Activated naive CD4-positive, alpha-beta T cell treated with anti-CD3 and anti-CD28 coated beads, Interleukin-2, amount 50 U/mL, for 16 hours (primary cell): ENCODE results near the gene LAMA5.

Source experiments
- DNase-seq: peaks from one replicate; pipeline ENCODE4 v3.0.0-alpha.2; 2020

The LAMA5 gene

DNA sequence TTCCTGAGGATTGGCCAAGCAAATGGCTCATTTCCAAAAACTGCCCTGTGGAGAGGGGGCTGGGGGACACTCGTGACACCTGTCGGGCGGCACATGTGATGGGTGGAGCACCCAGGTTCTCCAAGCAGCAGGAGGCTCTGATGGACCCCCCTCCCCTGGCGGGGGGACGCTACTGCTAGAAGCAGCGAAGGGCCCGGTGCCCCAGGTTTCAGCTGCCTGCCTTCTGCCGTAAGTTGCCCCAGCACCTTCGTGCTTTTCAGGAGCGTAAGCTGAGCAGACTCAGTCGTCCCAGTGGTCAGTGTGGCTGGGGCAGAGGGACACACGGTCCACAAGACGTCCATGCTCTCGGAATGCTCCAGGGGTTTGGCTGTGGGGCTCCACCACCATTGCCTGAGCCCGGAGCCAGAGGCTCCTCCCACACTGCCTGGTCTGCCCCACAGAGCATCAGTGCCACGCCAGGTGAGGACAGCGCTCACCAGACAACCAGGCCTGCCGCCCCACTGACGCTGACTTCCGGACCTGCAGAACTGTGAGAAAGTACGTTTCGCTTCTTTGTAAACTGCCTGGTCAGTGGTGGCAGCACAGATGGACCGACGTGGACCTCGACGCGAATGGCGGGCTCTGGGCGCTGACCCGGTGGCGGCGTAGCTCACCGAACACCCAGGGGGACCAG lies 68.4 kb downstream of the LAMA5 start:
- no peak for DNase-seq

GRCh38 chr20:62297449-62298227 lies 69.5 kb downstream of the LAMA5 start:
- no peak for DNase-seq

DNA sequence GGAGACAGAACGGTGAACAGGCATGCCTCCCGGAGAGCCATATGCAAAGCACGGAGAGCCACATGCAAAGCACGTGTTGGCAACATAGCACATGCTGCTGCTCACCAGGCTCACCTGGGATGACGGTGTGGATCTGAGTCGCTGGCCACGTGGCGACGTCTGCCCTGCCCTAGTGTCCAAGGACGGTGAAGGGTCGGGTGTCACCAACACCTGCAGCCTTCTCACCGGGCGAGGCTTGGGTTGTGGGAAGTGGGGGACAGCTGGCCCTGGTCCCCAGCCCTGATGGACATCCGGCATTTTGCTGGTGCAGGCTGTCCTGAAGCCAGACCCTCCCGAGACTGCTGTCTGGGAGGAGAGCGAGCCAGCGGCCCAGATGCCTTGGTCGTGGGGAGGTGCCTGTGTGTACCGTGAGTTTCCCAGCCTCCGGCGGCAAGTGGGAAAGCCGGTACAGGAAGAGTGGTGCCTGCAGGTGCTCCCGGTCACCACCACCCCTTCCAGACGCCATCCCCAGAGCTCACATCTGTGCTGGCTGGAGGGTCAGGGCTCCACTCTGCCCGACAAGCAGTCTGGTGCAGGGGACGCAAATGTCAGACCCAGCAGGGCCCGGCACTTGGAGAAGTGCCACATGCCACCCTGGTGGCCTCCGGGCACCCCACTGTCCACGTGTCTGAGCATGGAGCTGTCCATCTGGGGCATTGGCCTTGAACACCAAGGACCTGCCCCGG lies 70.2 kb downstream of the LAMA5 start:
- no peak for DNase-seq

GRCh38 chr20:62294516-62294915 lies 72.6 kb downstream of the LAMA5 start:
- no peak for DNase-seq

GRCh38 chr20:62293946-62294345 lies 73.2 kb downstream of the LAMA5 start:
- no peak for DNase-seq

DNA sequence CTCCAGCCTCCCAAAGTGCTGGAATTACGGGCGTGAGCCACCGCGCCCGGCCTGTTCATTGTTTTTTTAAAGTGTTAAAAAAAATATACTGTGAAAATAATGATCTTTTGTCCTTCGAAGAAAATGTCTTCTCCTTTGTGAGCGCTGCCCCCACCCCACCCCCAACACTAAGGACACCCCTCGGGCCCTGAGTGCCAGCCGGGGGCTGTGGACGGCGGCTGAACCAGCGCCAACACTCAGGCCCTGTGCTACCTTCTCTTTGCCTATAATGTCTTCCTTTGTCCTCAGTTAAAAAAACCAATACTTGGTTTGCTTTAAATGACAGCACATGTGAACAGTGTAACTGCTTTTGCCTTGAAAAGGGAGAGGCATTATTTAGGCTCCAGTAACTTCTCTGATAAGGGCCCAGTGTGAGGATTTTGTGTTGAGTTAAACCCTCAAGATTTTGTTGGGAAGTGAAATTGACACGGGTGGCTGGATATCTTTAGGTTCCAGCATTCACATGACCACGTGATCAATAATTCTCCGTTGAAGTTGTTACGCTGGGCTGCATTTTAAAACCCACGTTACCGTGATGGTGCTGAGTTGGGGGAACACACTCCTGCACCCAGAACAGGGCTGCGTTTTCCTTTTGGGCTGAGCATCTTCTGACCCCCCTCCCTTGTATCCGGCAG lies 73.9 kb downstream of the LAMA5 start:
- no peak for DNase-seq

- DNase-seq, result no peak
Observed at GRCh38 chr20:62292108-62292507, 75.0 kb downstream of the LAMA5 start.

DNA sequence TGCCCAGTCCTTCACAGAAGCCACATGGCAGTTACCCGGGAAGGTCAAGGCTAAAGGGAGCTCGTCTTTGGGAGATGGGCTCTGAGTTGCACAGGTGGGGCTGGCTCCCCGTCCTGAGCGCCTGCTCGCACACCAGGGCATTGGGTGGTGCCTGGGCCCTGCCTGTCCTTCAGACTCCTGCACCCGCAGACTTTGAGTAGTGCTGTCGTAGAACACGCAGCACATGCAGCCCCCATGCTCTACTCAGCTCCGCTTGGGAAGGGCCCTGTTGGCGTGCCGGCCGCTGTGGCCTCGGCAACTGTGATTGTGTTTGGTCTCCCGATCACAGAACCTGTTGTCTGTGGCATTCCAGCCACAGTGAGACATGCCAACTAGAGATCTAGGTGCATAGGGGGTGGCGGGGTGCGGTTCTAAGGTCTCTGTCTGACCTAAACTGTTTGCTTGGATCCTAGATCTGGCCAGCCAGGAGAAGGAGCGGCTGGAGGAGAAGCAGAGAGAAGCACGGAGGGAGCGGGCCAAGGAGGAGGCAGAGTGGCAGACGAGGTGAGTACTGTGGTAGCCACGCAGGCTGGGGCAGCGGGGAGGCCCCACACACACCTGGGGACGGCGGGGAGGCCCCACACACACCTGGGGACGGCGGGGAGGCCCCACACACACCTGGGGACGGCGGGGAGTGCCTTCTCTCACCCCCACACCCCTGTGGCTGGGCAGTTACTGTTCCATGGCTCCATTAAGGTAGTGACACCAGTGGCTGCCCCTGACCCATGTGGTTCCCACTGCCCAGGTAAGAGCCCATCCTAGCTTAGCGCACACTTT lies 75.7 kb downstream of the LAMA5 start:
- no peak for DNase-seq

DNA sequence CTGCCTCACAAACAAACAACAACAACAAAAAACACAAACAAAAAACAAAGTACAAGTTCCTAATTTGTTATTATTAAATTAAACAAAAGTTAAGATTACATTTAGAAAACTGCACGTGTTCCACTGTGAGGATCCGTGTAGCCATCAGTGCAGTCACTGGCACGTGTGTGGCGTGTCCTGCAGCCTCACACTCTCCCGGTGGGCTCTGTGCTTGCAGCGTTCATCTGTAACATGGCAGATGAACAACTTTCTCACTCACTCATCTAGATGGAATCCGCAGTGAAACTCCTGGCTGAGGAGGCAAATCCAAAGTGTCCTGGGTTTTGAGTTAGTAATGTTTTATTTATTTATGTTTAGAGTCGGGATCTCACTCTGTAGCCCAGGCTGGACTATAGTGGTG lies 77.2 kb downstream of the LAMA5 start:
- DNase-seq, result no peak

DNA sequence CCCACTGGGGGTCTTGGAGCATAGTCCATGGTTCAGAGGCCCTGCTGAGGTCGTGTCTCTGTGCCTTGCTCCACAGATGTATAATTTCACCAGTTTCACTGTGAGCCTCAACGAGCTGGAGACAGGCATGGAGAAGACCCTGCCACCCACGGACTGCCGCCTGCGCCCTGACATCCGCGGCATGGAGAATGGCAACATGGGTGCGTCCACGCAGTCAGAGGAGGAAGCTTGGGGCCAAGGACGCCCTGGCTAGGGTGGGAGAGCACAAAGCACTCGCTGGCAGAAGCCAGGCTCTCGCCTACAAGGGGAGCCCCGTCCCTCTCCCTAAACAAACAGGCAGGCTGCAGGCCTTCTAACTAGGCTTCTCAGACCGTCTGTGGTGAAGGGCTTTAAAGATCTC lies 78.0 kb downstream of the LAMA5 start:
- no peak for DNase-seq

- DNase-seq, result no peak
Observed at GRCh38 chr20:62288535-62289105, 78.5 kb downstream of the LAMA5 start.

DNA sequence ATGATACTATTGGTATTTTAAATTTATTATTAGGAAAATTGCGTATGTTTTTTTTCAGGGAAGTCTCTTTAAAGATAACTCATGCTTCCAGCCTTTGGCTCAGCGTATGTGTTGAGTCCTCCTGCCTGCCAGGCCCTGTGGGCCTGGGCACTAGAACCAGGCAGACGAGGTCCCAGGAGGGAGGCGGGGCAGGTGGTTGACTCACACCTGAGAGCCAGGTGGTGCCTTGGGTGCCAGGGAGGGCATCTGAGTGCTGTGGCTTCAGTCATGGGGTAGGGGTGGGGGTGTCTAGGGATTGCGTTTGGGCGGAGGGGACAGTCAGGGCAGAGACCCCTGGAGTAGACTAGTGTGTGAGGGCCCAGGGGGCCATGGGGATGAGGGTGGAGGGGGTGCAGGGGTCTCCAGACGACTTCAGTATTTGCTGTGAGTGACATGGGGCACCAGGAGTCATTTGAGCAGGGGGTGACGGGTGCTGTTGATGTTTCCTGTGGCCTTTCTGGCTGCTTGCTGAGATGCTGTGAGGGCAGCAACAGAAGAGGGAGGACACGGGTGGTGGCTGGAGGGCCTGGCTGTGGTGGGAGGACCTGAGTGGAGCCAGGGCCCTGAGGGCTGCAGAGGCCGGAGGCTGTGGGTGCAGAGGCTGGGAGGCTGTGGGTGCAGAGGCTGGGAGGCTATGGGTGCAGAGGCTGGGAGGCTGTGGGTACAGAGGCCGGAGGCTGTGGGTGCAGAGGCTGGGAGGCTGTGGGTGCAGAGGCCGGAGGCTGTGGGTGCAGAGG lies 79.2 kb downstream of the LAMA5 start:
- DNase-seq, result no peak

- DNase-seq, result no peak
Observed at GRCh38 chr20:62287129-62287528, 80.0 kb downstream of the LAMA5 start.

GRCh38 chr20:62286493-62287064 lies 80.5 kb downstream of the LAMA5 start:
- no peak for DNase-seq

DNA sequence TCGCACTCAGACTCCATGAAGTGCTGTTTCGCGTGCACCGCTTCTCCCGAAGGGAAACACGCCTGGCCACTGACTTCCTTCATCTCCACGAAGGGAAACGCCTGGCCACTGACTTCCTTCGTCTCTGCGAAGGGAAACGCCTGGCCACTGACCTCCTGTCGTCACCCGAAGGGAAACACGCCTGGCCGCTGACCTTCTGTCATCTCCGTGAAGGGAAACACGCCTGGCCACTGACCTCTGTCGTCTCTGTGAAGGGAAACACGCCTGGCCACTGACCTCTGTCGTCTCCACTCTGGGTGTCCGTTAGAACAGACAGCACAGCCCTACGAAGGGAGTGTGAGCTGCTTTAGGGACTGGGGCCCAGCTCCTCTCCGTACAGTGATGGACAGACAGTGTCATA lies 81.4 kb downstream of the LAMA5 start:
- DNase-seq, result no peak

- DNase-seq, result no peak
Observed at GRCh38 chr20:62285151-62285550, 82.0 kb downstream of the LAMA5 start.

DNA sequence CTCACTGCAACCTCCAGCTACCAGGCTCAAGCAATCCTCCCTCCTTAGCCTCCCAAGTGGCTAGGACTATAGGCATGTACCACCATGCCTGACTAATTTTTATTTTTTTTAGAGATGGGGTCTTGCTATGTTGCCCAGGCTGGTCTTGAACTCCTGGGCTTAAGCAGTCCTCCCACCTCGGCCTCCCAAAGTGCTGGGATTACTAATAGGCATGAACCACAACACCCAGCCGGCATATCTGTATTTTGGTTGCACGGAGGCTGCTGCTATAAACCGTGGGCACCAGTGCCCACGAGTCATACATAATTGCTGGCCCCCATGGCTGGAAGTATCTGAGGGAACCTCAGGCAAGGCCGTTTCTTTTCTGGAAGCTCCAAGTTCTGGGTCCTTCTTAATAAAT lies 82.7 kb downstream of the LAMA5 start:
- DNase-seq, result no peak

- no peak for DNase-seq
Observed at GRCh38 chr20:62282877-62283503, 84.1 kb downstream of the LAMA5 start.

GRCh38 chr20:62282103-62282502 lies 85.0 kb downstream of the LAMA5 start:
- DNase-seq, result no peak

DNA sequence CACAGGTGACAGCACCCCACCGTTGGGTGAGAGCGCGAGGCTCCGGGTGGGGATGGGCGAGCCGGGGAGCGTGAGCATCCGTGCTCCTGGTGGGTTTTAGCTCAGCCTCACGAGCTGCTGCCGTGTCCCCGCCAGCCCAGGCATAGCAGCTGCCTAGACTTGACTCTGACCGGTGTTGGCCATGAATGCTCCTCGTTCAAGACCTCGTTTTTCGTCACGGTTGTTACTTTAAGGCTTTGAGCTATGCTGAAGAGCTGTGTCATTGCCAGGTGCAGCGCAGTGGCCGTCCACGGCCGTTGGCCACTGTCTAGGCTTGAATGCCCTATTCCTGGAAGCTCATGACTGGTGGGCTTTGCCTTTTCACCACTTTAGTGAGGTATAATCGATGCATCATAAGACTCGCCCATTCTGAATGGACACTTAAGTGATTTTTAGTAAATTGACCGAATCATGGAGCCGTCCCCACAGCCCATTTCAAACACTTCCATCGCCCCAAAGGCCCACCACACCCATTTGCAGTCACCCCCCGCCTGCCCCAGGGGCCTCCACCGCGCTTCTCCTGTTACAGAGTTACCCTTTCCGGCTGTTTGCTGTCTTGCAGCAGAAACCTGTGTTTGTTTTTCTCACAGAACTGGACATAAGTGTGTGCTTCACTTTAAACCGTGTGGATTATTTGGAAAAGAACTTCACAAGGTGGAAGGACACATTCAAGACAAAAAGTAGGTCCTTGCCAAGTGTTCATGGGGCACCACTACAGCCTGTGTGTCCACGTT lies 85.8 kb downstream of the LAMA5 start:
- DNase-seq, result no peak
